Measurements from ENCODE around the gene AUNIP. TPM values are rescaled to one million over a fixed set of nuclear protein-coding genes. Genes with fewer than 3 reads are reported as not detected.

The AUNIP gene
- 0.68 and 1.6 TPM in 2 replicates for total RNA-seq

GRCh38 chr1:25858906-25859789 lies at the start of gene AUNIP:
Gene AUNIP (minus strand): TSS chr1:25859457. CDS start chr1:25859357, 100 bp downstream.
- DNase-seq (ENCODE audit: extremely low read depth, low read depth, low spot score): peak; percentile 22

DNA sequence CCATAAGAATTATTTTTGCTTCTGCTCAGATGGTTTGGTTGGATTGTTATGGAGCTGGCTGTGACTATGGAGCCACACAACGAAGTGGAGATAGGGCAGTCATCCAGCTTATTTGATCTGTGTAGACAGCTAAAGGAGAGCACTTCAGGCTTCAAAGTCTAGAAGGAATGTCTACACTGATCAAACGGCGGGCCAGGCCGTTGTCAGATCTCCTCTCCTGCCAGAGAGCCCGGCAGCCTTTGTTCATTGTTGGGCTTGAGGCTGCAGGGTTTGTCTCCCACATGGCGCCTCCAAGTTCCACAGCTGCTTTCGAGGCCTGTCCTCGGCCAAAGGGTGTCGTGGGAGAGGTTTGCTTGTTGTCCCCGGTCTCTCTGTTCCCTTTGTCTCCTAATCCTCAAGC lies 49.8 kb upstream of the AUNIP start:
- DNase-seq (ENCODE audit: extremely low read depth, low read depth, low spot score): no peak

GRCh38 chr1:25908161-25908560 lies 48.9 kb upstream of the AUNIP start:
- no peak for DNase-seq (ENCODE audit: extremely low read depth, low read depth, low spot score)

- no peak for DNase-seq (ENCODE audit: extremely low read depth, low read depth, low spot score)
These were observed 48.3 kb upstream of the AUNIP start for GRCh38 chr1:25907601-25908000.

DNA sequence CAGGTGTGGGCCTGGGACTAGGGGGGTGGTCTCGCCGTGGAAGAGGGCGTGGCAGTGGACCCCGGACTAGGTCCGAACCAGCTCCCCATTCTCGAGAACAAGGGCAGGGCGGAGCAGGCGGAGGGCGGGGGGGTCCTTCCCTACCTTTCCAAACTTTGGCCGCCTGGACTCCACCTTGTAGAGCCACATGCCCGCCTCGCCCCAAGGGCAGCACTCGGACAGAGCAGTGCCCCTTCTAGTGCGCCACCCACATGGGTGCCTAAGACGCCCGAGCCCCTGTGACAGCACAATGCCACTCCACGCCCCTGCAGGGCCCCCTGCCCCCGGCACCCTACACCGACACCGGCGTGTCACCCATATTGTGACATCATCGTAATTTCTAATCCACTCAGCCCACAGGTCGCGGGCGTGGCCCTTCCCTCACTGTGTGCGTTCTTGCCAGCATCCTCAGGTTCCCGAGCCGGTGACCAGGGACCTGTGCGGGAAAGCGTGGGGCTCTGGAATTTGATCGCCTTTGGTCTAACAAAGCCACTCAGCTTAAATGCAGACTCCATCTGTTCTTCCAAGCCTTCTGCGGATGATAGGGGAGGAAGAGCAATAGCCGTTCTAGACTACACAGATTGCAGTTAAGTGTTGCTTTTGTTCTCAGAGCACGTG lies 47.5 kb upstream of the AUNIP start:
- DNase-seq (ENCODE audit: extremely low read depth, low read depth, low spot score): no peak

DNA sequence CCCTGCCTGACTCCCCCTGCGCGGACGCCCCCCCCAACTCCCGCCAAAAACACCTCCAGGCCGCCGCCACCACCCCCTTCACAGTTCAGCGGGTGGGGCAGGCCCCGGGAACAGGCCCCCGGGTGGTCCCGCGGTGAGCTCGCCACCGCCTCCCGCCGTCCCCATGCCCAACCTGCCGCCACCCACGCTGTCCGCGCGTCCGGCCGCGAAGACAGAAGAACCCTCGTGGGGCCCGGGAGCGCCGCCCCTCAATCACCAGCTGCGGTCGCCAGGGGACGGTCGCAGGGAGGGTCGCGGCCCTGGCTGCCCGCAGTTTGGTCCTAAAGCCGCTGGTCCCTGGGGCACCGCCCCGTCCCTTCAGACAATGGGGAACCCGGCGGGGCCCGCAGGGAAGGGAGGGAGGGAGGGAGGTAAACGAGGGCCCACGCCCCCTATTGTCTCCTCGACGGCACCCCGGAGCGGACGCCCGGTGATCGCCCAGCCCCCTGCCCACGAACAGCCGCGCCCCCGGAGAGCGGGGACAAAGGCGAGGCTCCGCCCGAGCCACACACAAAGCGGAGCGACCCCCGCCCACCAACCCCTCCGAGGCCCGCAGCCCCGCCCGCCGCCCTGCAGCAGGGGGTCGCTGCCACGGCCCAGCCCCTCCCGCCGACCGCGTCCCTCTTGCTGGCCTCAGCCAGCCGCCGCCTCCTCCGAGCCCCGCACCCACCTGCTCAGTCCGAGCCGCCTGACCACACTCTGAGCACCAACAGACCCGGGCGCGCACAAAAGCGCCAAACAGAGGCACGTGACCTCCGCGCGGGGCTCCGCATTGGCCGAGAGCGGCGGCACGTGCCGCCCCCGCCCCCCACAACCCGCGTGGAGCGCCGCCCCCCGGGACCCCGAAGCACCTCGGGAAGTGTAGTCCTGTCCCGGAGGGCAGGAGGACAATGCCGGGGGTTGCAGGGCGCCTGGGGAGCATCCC lies 46.7 kb upstream of the AUNIP start, which contains the start of gene STMN1:
TSS of gene STMN1 (minus strand) at position 740 of the 964 bp plus-strand sequence. CDS start 1,743 bp downstream, outside the sequence.
- no peak for DNase-seq (ENCODE audit: extremely low read depth, low read depth, low spot score)

DNA sequence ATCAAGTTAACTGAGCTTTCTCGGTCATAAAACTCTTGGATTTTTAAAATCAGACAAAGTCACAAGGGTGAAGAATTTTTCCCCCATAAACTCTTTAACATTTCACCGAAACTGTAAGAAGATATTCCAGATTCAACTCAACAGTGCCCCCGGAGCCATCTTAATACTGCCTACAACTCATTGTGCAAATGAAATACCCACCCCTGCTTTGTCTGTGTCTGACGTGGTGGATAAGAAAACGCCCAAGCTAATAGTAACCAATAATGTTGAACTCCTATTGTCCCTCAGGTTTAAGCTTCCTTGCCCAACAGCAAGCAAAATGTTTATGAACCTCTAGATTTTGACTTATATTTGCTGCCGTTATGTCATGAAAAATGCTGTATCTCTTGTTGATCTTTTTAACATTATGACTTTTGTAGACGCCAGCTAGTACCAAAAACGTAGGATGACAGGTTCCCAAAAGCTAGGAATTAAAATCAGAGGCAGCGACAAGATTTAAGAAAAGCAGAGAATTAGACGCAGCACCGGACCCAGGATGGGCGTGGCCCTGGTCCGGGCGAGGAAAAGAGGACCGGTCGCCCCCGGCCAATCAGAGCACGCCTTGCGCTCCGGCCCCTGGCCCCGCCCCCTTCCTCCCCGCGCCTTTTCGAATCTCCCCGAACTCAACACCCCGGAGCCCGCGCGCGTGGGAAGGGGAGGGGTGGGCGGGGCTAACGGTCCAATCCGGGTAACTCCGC lies 45.9 kb upstream of the AUNIP start:
- DNase-seq (ENCODE audit: extremely low read depth, low read depth, low spot score): peak; percentile 41

GRCh38 chr1:25903986-25904385 lies 44.7 kb upstream of the AUNIP start:
- DNase-seq (ENCODE audit: extremely low read depth, low read depth, low spot score): no peak

- DNase-seq (ENCODE audit: extremely low read depth, low read depth, low spot score): no peak
These were observed 43.2 kb upstream of the AUNIP start for GRCh38 chr1:25902462-25902861.

- DNase-seq (ENCODE audit: extremely low read depth, low read depth, low spot score): no peak
These were observed 41.0 kb upstream of the AUNIP start for GRCh38 chr1:25900219-25900618.

- no peak for DNase-seq (ENCODE audit: extremely low read depth, low read depth, low spot score)
These were observed 40.5 kb upstream of the AUNIP start for GRCh38 chr1:25899792-25900191.

GRCh38 chr1:25898223-25899015 lies 39.2 kb upstream of the AUNIP start:
- no peak for DNase-seq (ENCODE audit: extremely low read depth, low read depth, low spot score)

DNA sequence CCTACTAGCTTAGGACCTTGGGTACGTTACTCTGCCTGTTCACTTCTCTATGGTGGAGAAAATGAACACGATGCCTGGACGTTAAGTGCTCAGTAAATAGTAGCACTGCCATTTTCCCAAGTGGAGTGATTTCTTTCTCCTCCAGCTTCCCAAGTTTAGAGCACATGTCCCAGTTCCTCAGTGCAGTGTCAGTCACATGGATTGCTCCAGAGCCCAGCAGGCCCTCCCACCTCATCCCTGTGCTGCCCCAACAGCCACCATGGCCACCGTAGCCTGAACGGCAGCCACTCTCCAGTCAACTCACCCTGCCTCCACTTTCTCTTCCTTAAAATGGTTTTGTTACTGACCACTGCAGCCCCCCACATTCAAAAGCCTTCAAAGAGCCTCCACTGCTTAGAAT lies 38.5 kb upstream of the AUNIP start:
- DNase-seq (ENCODE audit: extremely low read depth, low read depth, low spot score): no peak

GRCh38 chr1:25896266-25896665 lies 37.0 kb upstream of the AUNIP start:
- no peak for DNase-seq (ENCODE audit: extremely low read depth, low read depth, low spot score)

- peak; percentile 60 for DNase-seq (ENCODE audit: extremely low read depth, low read depth, low spot score)
These were observed 36.2 kb upstream of the AUNIP start for GRCh38 chr1:25895365-25895990.

DNA sequence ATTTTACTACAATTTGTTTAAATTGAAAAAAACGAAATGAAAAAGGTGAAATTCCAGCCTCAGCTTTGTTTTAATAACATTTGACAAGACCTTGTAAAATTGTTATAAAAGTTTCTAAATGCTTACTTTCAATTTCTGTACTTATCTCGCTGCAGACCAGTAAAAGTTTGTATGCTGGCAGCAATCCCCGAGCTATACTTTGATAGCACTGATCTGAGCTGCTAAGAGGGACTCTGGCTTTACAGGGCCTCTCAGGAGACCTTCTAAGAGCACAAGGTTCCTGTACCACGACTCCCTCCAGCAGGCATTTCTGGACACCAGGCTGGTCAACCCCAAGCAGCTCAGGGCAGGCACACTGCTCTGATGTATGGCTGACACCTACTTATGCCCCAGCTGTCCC lies 33.9 kb upstream of the AUNIP start:
- no peak for DNase-seq (ENCODE audit: extremely low read depth, low read depth, low spot score)

- DNase-seq (ENCODE audit: extremely low read depth, low read depth, low spot score): no peak
These were observed 32.3 kb upstream of the AUNIP start for GRCh38 chr1:25891606-25892005.

DNA sequence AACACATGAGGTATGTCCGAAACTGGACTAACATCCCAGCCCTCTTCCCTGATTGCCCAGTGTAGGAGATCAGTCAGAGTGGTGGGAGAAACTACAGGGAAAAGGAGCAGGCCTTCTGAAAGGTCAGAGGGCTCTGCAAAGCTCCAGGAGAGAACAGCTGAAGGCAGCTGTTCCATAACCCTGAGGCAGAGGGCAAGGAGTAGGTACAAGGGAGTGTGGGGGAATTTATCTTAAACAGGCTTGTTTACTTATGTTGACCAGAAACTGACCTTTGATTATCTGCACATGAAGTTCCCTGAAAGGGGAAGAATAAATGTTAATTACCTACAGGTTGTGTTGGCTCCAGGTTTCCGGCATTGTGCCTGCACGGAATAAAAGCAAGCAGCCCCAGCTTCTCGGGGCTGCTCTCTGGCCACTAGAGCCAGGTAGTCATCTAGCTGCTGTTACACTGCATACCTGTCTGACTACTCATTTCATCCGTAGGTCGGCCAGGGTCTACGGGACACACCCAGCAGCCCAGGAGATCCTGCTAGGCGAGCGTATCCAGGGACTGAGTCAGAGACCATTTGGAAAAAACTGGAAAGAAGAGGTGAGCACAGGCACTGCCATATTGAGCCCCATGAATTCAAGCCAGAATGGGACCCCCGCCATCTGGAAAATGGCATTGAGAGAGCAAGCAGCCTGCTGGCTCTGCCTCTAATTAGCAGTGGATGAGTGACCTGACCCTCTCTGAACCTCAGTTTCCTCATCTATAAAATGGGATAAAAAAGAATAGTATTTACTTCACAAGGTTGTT lies 31.2 kb upstream of the AUNIP start:
- no peak for DNase-seq (ENCODE audit: extremely low read depth, low read depth, low spot score)

All from glomerular endothelial cell (primary cell).